ENCODE measurements around the gene AQP6.
A peak's percentile ranks its signal among the peaks of the same experiment; 100 is the strongest.

The AQP6 gene

GRCh38 chr12:49972641-49973360, at the start of gene AQP6:
AQP6 (plus strand) TSS chr12:49972947; CDS start chr12:49973174, 227 bp downstream.
- DNase-seq (ENCODE audit: low read depth, low spot score): no peak

GRCh38 chr12:49923035-49923644, 49.6 kb upstream of the AQP6 start:
- DNase-seq (ENCODE audit: low read depth, low spot score): no peak

- DNase-seq (ENCODE audit: low read depth, low spot score): no peak
Observed at GRCh38 chr12:49923880-49924556, 48.7 kb upstream of the AQP6 start.

- DNase-seq (ENCODE audit: low read depth, low spot score): no peak
Observed at GRCh38 chr12:49924628-49925246, 48.0 kb upstream of the AQP6 start.

GRCh38 chr12:49925433-49926204, 47.1 kb upstream of the AQP6 start:
- DNase-seq (ENCODE audit: low read depth, low spot score): no peak

- no peak for DNase-seq (ENCODE audit: low read depth, low spot score)
Observed at GRCh38 chr12:49928471-49928870, 44.3 kb upstream of the AQP6 start.

GRCh38 chr12:49929581-49929980, 43.2 kb upstream of the AQP6 start:
- no peak for DNase-seq (ENCODE audit: low read depth, low spot score)

GRCh38 chr12:49930515-49931288, 42.0 kb upstream of the AQP6 start:
- peak; percentile 64 for DNase-seq (ENCODE audit: low read depth, low spot score)

GRCh38 chr12:49932023-49932422, 40.7 kb upstream of the AQP6 start:
- no peak for DNase-seq (ENCODE audit: low read depth, low spot score)

GRCh38 chr12:49932533-49933130, 40.1 kb upstream of the AQP6 start:
- no peak for DNase-seq (ENCODE audit: low read depth, low spot score)

GRCh38 chr12:49933796-49934195, 39.0 kb upstream of the AQP6 start:
- DNase-seq (ENCODE audit: low read depth, low spot score): peak; percentile 35

GRCh38 chr12:49934505-49934904, 38.2 kb upstream of the AQP6 start:
- DNase-seq (ENCODE audit: low read depth, low spot score): no peak

- no peak for DNase-seq (ENCODE audit: low read depth, low spot score)
Observed at GRCh38 chr12:49936925-49937324, 35.8 kb upstream of the AQP6 start.

GRCh38 chr12:49937639-49938300, 35.0 kb upstream of the AQP6 start:
- no peak for DNase-seq (ENCODE audit: low read depth, low spot score)

- no peak for DNase-seq (ENCODE audit: low read depth, low spot score)
Observed at GRCh38 chr12:49939307-49939706, 33.4 kb upstream of the AQP6 start.

GRCh38 chr12:49939707-49940106, 33.0 kb upstream of the AQP6 start:
- DNase-seq (ENCODE audit: low read depth, low spot score): no peak

- DNase-seq (ENCODE audit: low read depth, low spot score): peak; percentile 66
Observed at GRCh38 chr12:49941556-49942511, 30.9 kb upstream of the AQP6 start.

GRCh38 chr12:49942512-49942893, 30.2 kb upstream of the AQP6 start:
- no peak for DNase-seq (ENCODE audit: low read depth, low spot score)
